Spleen (tissue), 7 donors: ENCODE results near the gene GBP2.

Source experiments
- POLR2A ChIP-seq, 3 donors: fragments of 450-650 bp; IDR thresholded peaks; one replicate each; pipeline ENCODE4 v1.5.1; 2017; ENCODE audit warnings: antibody characterized with exemption in 3 of 3, mild to moderate bottlenecking in 1 of 3
- TF ChIP-seq, protein P1 (sequence below), 11 experiments: fragments of 200-600 bp in 7 of 11; fragments of 450-650 bp in 4 of 11; sonication (generic) in 4 of 11; IDR thresholded peaks in 8 of 11; conservative IDR thresholded peaks in 3 of 11; 1 replicate in 7 of 11; 2 replicates in 4 of 11; pipeline versions ENCODE4 v1.4.0 to v1.8.0; 2016 to 2021; ENCODE audit warnings: antibody characterized with exemption in 11 of 11, inconsistent platforms in 4 of 11, mild to moderate bottlenecking in 1 of 11
- donor health status: DM: no; HTN: no; CAD: no; lungs with moderate emphysema.
- donor health status: DM: no; HTN: no; CAD: no.
- donor health status: DM: no; HTN: no; CAD: no.

DNA sequence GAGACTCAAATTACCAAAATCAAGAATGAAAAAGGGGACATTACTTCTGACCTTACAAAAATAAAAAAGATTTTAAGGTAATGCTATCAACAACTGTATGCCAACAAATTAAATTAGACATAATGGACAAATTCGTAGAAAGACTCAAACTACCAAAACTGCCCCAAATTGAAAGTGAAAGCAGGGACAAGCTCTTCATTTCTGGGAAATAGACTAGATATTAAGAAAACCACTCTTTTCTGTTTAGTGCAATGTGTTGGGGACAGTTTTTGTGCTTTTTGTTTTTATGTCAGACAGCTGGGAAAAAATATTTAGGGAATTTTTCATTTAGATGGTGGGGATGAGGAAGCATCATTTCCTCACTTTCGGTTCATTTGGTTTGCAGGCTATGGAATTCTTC, 56.0 kb downstream of the GBP2 start:
- TF ChIP-seq, protein P1, sequence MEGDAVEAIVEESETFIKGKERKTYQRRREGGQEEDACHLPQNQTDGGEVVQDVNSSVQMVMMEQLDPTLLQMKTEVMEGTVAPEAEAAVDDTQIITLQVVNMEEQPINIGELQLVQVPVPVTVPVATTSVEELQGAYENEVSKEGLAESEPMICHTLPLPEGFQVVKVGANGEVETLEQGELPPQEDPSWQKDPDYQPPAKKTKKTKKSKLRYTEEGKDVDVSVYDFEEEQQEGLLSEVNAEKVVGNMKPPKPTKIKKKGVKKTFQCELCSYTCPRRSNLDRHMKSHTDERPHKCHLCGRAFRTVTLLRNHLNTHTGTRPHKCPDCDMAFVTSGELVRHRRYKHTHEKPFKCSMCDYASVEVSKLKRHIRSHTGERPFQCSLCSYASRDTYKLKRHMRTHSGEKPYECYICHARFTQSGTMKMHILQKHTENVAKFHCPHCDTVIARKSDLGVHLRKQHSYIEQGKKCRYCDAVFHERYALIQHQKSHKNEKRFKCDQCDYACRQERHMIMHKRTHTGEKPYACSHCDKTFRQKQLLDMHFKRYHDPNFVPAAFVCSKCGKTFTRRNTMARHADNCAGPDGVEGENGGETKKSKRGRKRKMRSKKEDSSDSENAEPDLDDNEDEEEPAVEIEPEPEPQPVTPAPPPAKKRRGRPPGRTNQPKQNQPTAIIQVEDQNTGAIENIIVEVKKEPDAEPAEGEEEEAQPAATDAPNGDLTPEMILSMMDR (IDR thresholded peaks at IDR 0.05 in 8 of 11, conservative IDR thresholded peaks at IDR 0.05 in 3 of 11): no peak
- TF ChIP-seq POLR2A (IDR thresholded peaks at IDR 0.05): no peak
